ENCODE results near the gene SCUBE1.

Gene SCUBE1

DNA sequence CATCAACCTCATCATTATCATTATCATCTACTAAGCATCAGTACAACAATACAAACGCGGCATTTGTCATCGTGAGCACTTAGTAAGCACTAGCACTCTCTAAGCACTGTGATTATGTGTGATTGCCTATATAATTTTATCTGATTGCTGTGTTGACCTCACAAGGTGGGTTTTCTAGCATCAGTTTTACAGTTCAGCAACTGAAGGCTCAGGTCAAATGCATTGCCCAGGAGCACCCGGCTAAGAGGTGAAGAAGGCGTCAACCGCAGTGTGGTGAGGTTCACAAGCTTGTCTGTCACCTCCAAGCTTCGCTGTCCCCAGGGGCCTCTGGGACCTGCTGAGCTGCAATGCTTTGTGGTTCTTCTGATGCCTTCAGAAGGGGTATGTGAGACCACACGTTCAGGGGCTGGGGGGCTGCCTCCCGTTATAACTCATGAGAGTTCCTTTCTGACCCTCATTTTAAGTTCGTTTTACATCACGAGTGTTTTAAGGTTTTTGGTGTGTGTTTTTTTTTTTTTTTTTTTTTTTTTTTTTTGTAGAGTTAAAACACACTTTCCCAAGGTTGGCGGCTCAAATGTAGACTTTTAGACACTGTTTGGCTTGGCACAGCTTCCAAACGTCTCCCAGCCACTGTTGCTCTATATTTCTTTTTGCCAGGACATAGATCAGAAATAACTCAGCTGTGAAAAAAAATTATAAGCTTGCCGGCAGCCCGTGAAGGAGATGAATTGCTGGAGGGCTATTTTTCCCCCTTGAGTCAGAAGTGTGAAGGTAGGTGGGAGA, 33.8 kb upstream of the SCUBE1 start:
- ATAC-seq = no peak
- no peak for TF ChIP-seq TOX (CRISPR knock-in tag; IDR thresholded peaks at IDR 0.05; ENCODE audit: borderline replicate concordance)

DNA sequence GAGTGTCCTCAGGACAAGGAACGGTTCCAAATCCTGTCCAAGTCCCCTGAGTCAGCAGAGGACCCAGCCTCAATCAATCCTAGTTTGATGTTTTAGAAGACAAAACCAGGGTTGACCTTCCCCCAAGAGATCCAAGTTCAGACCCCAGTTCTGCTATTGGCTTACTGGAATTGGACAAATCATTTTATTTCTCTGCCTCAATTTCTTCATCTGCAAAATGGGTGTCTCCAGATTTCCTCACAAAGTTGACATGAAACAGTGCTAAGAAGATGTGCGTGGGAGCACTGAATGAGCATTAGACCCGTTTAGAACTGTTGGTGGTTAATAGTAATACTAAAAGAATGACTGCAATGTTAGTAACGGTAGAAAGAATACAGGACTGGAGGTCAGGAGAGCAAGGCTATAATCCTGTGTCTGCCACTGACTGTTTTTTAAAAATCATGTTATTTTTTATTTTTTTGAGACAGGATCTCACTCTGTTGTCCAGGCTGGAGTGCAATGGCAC, 32.8 kb upstream of the SCUBE1 start:
- TF ChIP-seq CSDC2 (CRISPR knock-in tag; IDR thresholded peaks at IDR 0.05) (no peak), SNAI2 (CRISPR knock-in tag; IDR thresholded peaks at IDR 0.05) (no peak), ZNF8 (CRISPR knock-in tag; IDR thresholded peaks at IDR 0.05) (no peak), ZNF70 (CRISPR knock-in tag; IDR thresholded peaks at IDR 0.05) (no peak)
- TF ChIP-seq, protein P1, sequence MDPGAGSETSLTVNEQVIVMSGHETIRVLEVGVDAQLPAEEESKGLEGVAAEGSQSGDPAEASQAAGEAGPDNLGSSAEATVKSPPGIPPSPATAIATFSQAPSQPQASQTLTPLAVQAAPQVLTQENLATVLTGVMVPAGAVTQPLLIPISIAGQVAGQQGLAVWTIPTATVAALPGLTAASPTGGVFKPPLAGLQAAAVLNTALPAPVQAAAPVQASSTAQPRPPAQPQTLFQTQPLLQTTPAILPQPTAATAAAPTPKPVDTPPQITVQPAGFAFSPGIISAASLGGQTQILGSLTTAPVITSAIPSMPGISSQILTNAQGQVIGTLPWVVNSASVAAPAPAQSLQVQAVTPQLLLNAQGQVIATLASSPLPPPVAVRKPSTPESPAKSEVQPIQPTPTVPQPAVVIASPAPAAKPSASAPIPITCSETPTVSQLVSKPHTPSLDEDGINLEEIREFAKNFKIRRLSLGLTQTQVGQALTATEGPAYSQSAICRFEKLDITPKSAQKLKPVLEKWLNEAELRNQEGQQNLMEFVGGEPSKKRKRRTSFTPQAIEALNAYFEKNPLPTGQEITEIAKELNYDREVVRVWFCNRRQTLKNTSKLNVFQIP (CRISPR knock-in tag; IDR thresholded peaks at IDR 0.05; ENCODE audit: borderline replicate concordance, low read depth) = no peak
- no peak for ATAC-seq

DNA sequence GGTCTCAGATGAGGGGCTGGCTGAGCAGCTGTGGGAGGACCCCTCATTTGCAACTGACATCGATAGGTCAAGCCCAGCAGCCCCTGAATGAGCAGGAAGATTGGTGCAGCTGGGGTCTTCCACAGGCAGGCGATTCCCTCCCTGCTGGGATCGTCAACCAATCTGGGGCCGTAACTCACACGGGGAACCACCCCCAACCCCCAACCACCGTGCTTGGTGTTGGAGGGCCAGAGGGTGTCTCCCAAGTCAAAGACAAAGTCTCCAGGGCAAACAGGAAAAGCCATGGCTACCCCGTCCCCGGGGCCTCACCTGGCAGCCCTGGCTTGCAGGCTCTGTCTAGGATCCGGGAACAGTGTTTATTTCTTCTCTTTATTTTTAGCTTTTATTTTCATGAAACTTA, 26.9 kb upstream of the SCUBE1 start:
- TF ChIP-seq CREB5 (CRISPR knock-in tag; IDR thresholded peaks at IDR 0.05; ENCODE audit: low read depth) (no peak), ZNF70 (CRISPR knock-in tag; IDR thresholded peaks at IDR 0.05) (no peak), ZNF565 (CRISPR knock-in tag; conservative IDR thresholded peaks at IDR 0.05; ENCODE audit: low read depth) (no peak), BACH2 (CRISPR knock-in tag; IDR thresholded peaks at IDR 0.05; ENCODE audit: borderline replicate concordance) (no peak), CSDC2 (CRISPR knock-in tag; IDR thresholded peaks at IDR 0.05) (no peak), SNAI2 (CRISPR knock-in tag; IDR thresholded peaks at IDR 0.05) (no peak), CSRNP3 (CRISPR knock-in tag; IDR thresholded peaks at IDR 0.05) (no peak), GLIS3 (CRISPR knock-in tag; IDR thresholded peaks at IDR 0.05) (no peak), TOX (CRISPR knock-in tag; IDR thresholded peaks at IDR 0.05; ENCODE audit: borderline replicate concordance) (no peak), ESRRG (CRISPR knock-in tag; IDR thresholded peaks at IDR 0.05) (no peak), ZC3H10 (CRISPR knock-in tag; IDR thresholded peaks at IDR 0.05) (no peak), RARB (CRISPR knock-in tag; IDR thresholded peaks at IDR 0.05) (no peak)
- TF ChIP-seq, protein P1 (CRISPR knock-in tag; IDR thresholded peaks at IDR 0.05; ENCODE audit: borderline replicate concordance, low read depth) = no peak
- TF ChIP-seq, protein P2, sequence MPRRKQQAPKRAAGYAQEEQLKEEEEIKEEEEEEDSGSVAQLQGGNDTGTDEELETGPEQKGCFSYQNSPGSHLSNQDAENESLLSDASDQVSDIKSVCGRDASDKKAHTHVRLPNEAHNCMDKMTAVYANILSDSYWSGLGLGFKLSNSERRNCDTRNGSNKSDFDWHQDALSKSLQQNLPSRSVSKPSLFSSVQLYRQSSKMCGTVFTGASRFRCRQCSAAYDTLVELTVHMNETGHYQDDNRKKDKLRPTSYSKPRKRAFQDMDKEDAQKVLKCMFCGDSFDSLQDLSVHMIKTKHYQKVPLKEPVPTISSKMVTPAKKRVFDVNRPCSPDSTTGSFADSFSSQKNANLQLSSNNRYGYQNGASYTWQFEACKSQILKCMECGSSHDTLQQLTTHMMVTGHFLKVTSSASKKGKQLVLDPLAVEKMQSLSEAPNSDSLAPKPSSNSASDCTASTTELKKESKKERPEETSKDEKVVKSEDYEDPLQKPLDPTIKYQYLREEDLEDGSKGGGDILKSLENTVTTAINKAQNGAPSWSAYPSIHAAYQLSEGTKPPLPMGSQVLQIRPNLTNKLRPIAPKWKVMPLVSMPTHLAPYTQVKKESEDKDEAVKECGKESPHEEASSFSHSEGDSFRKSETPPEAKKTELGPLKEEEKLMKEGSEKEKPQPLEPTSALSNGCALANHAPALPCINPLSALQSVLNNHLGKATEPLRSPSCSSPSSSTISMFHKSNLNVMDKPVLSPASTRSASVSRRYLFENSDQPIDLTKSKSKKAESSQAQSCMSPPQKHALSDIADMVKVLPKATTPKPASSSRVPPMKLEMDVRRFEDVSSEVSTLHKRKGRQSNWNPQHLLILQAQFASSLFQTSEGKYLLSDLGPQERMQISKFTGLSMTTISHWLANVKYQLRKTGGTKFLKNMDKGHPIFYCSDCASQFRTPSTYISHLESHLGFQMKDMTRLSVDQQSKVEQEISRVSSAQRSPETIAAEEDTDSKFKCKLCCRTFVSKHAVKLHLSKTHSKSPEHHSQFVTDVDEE (CRISPR knock-in tag; IDR thresholded peaks at IDR 0.05) = no peak
- no peak for ATAC-seq

DNA sequence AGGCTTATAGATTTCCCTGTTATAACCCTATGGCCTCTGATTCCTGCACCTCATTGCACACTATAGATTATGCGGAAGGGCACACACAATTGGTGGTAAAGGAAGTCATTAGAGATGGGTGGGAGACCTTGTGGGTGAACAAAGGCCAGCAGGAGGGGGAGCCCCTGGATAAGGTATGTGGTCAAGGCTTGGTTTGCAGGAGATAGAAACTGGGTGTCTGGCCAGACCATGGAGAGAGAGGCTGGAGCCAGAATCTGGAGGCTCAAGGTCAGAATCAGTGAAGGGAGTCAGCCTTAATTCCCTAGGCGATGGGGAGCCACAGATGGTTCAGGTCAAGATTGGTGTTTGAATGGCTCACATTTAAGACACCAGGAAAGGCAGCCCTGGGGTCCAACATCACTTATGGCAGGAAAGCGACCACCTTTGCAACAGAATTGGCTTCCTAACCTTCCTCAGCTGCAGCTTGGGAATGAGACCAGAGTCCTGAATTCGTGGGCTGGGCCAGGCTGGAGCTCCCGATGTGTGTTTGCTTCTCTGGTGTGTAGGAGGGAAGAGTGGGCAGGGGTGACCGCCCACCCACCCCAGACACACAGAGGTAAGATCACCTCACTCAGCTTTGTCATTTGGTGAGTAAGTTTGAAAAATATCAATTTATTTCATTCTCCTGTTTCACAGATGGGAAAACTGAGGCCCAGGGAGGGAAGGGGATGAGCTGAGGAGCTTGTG, 22.7 kb upstream of the SCUBE1 start:
- ATAC-seq = no peak
- TF ChIP-seq ESRRG (CRISPR knock-in tag; IDR thresholded peaks at IDR 0.05) (no peak), CSRNP3 (CRISPR knock-in tag; IDR thresholded peaks at IDR 0.05) (no peak)

Data from SK-N-SH treated with all-trans-retinoic acid at 6 μM for 48 hours (cell line).